HepG2 (cell line): ENCODE measurements around the gene NFKB1. TPM values are rescaled to one million over a fixed set of nuclear protein-coding genes. Genes with fewer than 3 reads are reported as not detected.

Source experiments
- ATAC-seq: fragments of 200-7000 bp; cut with Tn5 transposase; 3 replicates; pipeline ENCODE4 v1.9.1; 2020; ENCODE audit warnings: mild to moderate bottlenecking, moderate library complexity
- BruUV-seq: library from RNA; stranded (reverse); fragments of 400-500 nt; replicated peaks from 2 replicates; lab custom pipeline; 2021; lab: Mats Ljungman, UMichigan
- CTCF ChIA-PET: fragments of 300-600 bp; formaldehyde crosslinking; extraction: SDS; loops from one replicate; lab custom pipeline; 2021; ENCODE audit warnings: low total read pairs, inconsistent platforms, low intra/inter-chr PET ratio; lab: Yijun Ruan, JAX
- POLR2A ChIA-PET: fragments of 350-600 bp; sonication (Branson Sonifier 250); formaldehyde crosslinking; loops from one replicate; lab custom pipeline; 2020; ENCODE audit warnings: antibody characterized with exemption, inconsistent platforms; lab: Yijun Ruan, JAX
- DNase-seq: peaks from one replicate; pipeline ENCODE4 v3.0.0-alpha.2; 2015; ENCODE audit warnings: low spot score
- FAIRE-seq: peaks from 3 replicates; lab custom pipeline; 2011; peaks lifted over from hg19 to GRCh38; lab: Jason Lieb, UNC
- H2AFZ ChIP-seq: one replicate; pipeline ENCODE4 v1.6.1; 2011; ENCODE audit warnings: low read length, inconsistent platforms
- H3K27ac ChIP-seq: fragments of 300-600 bp; 3 replicates; pipeline ENCODE4 v1.8.0; 2011; ENCODE audit warnings: mixed run types, mild to moderate bottlenecking, mixed read lengths, low read length, inconsistent platforms; ENCODE audit not compliant: insufficient read depth; ENCODE audit errors: extremely low read length
- H3K27me3 ChIP-seq, 2 experiments: fragments of 200-600 bp in 1 of 2; 2 replicates in 1 of 2; 3 replicates in 1 of 2; pipeline versions ENCODE4 v1.6.0 to v1.8.0; 2011; ENCODE audit warnings: low read length in 2 of 2, mild to moderate bottlenecking in 2 of 2, moderate library complexity in 2 of 2, inconsistent platforms in 1 of 2; ENCODE audit not compliant: insufficient read depth in 2 of 2, control insufficient read depth in 1 of 2
- H3K36me3 ChIP-seq, 2 experiments: fragments of 200-600 bp in 1 of 2; replicated peaks in 1 of 2; 2 replicates in 1 of 2; 3 replicates in 1 of 2; pipeline versions ENCODE4 v1.5.1 to v1.8.0; 2011; ENCODE audit warnings: low read length in 2 of 2, inconsistent platforms in 1 of 2; ENCODE audit not compliant: insufficient read depth in 2 of 2, control insufficient read depth in 1 of 2
- H3K4me1 ChIP-seq: 2 replicates; pipeline ENCODE4 v1.5.1; 2012; ENCODE audit warnings: low read length, inconsistent platforms; ENCODE audit not compliant: insufficient read depth
- H3K4me2 ChIP-seq: 2 replicates; pipeline ENCODE4 v1.6.0; 2011; ENCODE audit warnings: low read depth, low read length, inconsistent platforms
- H3K4me3 ChIP-seq, 3 experiments: fragments of 200-600 bp in 1 of 3; sonication (generic), shearing (Covaris generic) in 1 of 3; replicated peaks in 1 of 3; 2 replicates each; pipeline ENCODE4 v1.5.1; 2011 to 2016; ENCODE audit warnings: low read length in 3 of 3, inconsistent platforms in 2 of 3, low read depth in 2 of 3, mild to moderate bottlenecking in 2 of 3, control low read depth in 1 of 3, mixed read lengths in 1 of 3; ENCODE audit not compliant: insufficient read depth in 1 of 3
- H3K79me2 ChIP-seq: one replicate; pipeline ENCODE4 v1.6.1; 2011; ENCODE audit warnings: low read length, inconsistent platforms; ENCODE audit not compliant: insufficient read depth
- H3K9ac ChIP-seq: 2 replicates; pipeline ENCODE4 v1.6.0; 2011; ENCODE audit warnings: mild to moderate bottlenecking, low read depth, low read length, inconsistent platforms; ENCODE audit not compliant: insufficient read depth
- H3K9me3 ChIP-seq: 2 replicates; pipeline ENCODE4 v1.5.1; 2012; ENCODE audit warnings: mild to moderate bottlenecking, low read length
- H4K20me1 ChIP-seq: 2 replicates; pipeline ENCODE4 v1.6.0; 2011; ENCODE audit warnings: inconsistent platforms, mild to moderate bottlenecking, low read length, moderate library complexity; ENCODE audit not compliant: insufficient read depth
- HMG20A ChIP-seq: IDR thresholded peaks from 2 replicates; pipeline ENCODE4 v1.6.1; 2016; ENCODE audit warnings: borderline replicate concordance
- MED13 ChIP-seq: sonication (generic); formaldehyde crosslinking; IDR thresholded peaks from 2 replicates; pipeline ENCODE4 v1.5.0; 2020; ENCODE audit warnings: missing genetic modification reagents
- PPARG ChIP-seq: conservative IDR thresholded peaks from 2 replicates; pipeline ENCODE4 v1.6.1; 2016; ENCODE audit warnings: missing biosample characterization, missing genetic modification reagents
- ZNF44 ChIP-seq: sonication (generic); formaldehyde crosslinking; IDR thresholded peaks from 2 replicates; pipeline ENCODE4 v1.5.1; 2020; ENCODE audit warnings: mild to moderate bottlenecking, missing genetic modification reagents
- WGBS: methylation state at CpG from one replicate; pipeline ENCODE4 v1.1.6; 2017; ENCODE audit warnings: low lambda C conversion rate; 5-methylcytosine and 5-hydroxymethylcytosine counted together
- in situ Hi-C: cut with HindIII; loops from 2 replicates; pipeline ENCODE4 v1.10.0; 2017; ENCODE audit warnings: low pct_unique_long_range_greater_than_20kb; ENCODE audit not compliant: extremely low pct_ligation_motif_present
- intact Hi-C: fragments of 100-400 bp; cut with micrococcal nuclease; formaldehyde crosslinking; loops from one replicate; pipeline ENCODE4 v1.10.0; 2022; ENCODE audit not compliant: unreplicated experiment
- polyA plus RNA-seq, 8 experiments: library from polyadenylated mRNA; depleted of rRNA in 3 of 8; stranded (reverse) in 7 of 8; unstranded in 1 of 8; fragments of >200 nt; fragmentation: Illumina TruSeq in 4 of 8; extraction: Trizol in 4 of 8; gene quantifications; 2 replicates each; pipeline versions ENCODE4 v1.2.1 to v1.2.3, GENCODE V29; 2011 to 2016; ENCODE audit warnings: low read depth in 4 of 8, missing spikeins in 1 of 8, mixed read lengths in 1 of 8; ENCODE audit not compliant: insufficient read depth in 1 of 8
- total RNA-seq, 5 experiments: library from RNA; depleted of rRNA; stranded (reverse); fragments of >200 nt; fragmentation: Illumina TruSeq; extraction: Trizol; gene quantifications; 2 replicates each; pipeline ENCODE4 v1.2.3, GENCODE V29; 2016; ENCODE audit warnings: low read depth in 1 of 5
- TF ChIP-seq, protein P1 (sequence below): sonication (generic); formaldehyde crosslinking; IDR thresholded peaks from 2 replicates; pipeline ENCODE4 v1.4.0; 2020; ENCODE audit warnings: missing genetic modification reagents, borderline replicate concordance
- TF ChIP-seq, protein P2 (sequence below): sonication (generic); formaldehyde crosslinking; IDR thresholded peaks from 2 replicates; pipeline ENCODE4 v1.4.0; 2020; ENCODE audit warnings: mild to moderate bottlenecking, missing genetic modification reagents, borderline replicate concordance

Gene NFKB1
- total and polyA plus RNA-seq, 2 of the 13 experiments (the other 11 are each of a cell fraction or from before 2014, with no cell fraction given): 15.4 to 31.6 TPM

DNA sequence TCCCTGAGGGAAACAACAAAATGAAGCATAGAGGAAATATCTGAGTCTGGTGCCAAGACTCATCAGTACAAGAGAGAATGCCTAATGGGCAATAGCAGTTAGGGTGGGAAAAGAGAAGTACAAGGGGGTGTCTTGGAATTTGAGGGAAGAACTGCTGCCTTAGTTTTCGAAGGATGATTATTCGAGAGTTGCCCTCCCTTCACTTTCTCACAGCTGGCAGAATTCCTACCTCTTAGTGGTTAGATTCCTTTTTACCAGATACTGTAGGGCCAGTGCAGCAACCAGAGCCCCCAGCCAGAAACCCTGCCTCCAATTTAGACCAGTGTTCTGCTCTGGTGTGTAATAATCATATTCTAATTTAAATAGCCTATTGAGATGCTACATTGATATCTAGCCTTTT is 56.5 kb downstream of the NFKB1 start:
- DNase-seq (no peak), ATAC-seq (no peak), FAIRE-seq (no peak)
- no peaks in the 10 kb centered on the region for H3K4me1 ChIP-seq
- H4K20me1 ChIP-seq: no peaks in the 10 kb centered on the region
- H3K4me2 ChIP-seq: no peak overlapping the region
- H3K79me2 ChIP-seq: no peaks in the 10 kb centered on the region
- TF ChIP-seq ZNF44 (CRISPR knock-in tag) (no peak), MED13 (CRISPR knock-in tag) (no peak), HMG20A (CRISPR knock-in tag) (no peak), PPARG (CRISPR knock-in tag) (no peak)
- TF ChIP-seq, protein P1, sequence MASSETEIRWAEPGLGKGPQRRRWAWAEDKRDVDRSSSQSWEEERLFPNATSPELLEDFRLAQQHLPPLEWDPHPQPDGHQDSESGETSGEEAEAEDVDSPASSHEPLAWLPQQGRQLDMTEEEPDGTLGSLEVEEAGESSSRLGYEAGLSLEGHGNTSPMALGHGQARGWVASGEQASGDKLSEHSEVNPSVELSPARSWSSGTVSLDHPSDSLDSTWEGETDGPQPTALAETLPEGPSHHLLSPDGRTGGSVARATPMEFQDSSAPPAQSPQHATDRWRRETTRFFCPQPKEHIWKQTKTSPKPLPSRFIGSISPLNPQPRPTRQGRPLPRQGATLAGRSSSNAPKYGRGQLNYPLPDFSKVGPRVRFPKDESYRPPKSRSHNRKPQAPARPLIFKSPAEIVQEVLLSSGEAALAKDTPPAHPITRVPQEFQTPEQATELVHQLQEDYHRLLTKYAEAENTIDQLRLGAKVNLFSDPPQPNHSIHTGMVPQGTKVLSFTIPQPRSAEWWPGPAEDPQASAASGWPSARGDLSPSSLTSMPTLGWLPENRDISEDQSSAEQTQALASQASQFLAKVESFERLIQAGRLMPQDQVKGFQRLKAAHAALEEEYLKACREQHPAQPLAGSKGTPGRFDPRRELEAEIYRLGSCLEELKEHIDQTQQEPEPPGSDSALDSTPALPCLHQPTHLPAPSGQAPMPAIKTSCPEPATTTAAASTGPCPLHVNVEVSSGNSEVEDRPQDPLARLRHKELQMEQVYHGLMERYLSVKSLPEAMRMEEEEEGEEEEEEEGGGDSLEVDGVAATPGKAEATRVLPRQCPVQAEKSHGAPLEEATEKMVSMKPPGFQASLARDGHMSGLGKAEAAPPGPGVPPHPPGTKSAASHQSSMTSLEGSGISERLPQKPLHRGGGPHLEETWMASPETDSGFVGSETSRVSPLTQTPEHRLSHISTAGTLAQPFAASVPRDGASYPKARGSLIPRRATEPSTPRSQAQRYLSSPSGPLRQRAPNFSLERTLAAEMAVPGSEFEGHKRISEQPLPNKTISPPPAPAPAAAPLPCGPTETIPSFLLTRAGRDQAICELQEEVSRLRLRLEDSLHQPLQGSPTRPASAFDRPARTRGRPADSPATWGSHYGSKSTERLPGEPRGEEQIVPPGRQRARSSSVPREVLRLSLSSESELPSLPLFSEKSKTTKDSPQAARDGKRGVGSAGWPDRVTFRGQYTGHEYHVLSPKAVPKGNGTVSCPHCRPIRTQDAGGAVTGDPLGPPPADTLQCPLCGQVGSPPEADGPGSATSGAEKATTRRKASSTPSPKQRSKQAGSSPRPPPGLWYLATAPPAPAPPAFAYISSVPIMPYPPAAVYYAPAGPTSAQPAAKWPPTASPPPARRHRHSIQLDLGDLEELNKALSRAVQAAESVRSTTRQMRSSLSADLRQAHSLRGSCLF (CRISPR knock-in tag): no peak
- TF ChIP-seq, protein P2, sequence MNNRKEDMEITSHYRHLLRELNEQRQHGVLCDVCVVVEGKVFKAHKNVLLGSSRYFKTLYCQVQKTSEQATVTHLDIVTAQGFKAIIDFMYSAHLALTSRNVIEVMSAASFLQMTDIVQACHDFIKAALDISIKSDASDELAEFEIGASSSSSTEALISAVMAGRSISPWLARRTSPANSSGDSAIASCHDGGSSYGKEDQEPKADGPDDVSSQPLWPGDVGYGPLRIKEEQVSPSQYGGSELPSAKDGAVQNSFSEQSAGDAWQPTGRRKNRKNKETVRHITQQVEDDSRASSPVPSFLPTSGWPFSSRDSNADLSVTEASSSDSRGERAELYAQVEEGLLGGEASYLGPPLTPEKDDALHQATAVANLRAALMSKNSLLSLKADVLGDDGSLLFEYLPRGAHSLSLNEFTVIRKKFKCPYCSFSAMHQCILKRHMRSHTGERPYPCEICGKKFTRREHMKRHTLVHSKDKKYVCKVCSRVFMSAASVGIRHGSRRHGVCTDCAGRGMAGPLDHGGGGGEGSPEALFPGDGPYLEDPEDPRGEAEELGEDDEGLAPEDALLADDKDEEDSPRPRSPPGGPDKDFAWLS (CRISPR knock-in tag): no peak
- in situ Hi-C loops: no loop called here
- intact Hi-C loops: no loop called here
- no peak overlapping the region for H2AFZ ChIP-seq
- no peak overlapping the region for H3K27ac ChIP-seq
- peaks cover 0 to 5% of the 10 kb centered on the region in 2 experiments; a peak in 3 of 5 replicates for H3K36me3 ChIP-seq
- no peak overlapping the region for H3K9ac ChIP-seq
- no peak overlapping the region for H3K4me3 ChIP-seq
- 97% methylated on average over 2 of the region's 2 CpGs for WGBS
- H3K27me3 ChIP-seq: no peaks in the 10 kb centered on the region
- POLR2A ChIA-PET: no interaction called here
- H3K9me3 ChIP-seq: no peaks in the 10 kb centered on the region
- BruUV-seq: no TSS peak
- CTCF ChIA-PET: no interaction called here
